Subcutaneous adipose tissue (tissue), 4 donors: ENCODE data around the gene CENPE. TPM values are rescaled to one million over a fixed set of nuclear protein-coding genes. Genes with fewer than 3 reads are reported as not detected.

Source experiments
- total RNA-seq, 4 donors: library from RNA; depleted of rRNA; stranded (reverse); fragments of >200 nt; gene quantifications; one replicate each; pipeline ENCODE4 v1.1.0, GENCODE V29; 2016
- TF ChIP-seq, protein P1 (sequence below): fragments of 450-650 bp; IDR thresholded peaks from one replicate; pipeline ENCODE4 v1.5.1; 2016; ENCODE audit warnings: low read depth, mild to moderate bottlenecking, control low read depth, antibody characterized with exemption, moderate library complexity

CENPE gene
- total RNA-seq, 4 donors from 2014 or later, result 0.94 to 3.1 (median 2.4) TPM

DNA sequence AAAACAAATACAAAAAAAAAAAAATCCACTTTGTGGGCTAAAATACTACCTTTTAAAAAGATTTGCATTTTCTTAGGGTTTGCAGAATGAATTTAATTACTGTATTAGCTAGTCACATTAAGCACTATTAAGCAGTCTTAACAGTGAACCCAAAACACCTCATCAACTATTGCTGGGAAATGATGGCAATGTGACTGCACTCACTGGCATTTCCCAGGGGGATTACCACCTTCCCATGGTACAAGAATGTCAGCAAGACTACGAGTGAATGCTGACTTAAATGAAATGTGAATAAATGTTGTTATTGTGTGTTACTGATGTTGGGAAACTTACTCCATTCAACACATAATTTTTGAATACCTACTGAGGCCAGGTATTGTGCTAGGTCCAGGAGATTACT, 111.6 kb downstream of the CENPE start:
- TF ChIP-seq, protein P1, sequence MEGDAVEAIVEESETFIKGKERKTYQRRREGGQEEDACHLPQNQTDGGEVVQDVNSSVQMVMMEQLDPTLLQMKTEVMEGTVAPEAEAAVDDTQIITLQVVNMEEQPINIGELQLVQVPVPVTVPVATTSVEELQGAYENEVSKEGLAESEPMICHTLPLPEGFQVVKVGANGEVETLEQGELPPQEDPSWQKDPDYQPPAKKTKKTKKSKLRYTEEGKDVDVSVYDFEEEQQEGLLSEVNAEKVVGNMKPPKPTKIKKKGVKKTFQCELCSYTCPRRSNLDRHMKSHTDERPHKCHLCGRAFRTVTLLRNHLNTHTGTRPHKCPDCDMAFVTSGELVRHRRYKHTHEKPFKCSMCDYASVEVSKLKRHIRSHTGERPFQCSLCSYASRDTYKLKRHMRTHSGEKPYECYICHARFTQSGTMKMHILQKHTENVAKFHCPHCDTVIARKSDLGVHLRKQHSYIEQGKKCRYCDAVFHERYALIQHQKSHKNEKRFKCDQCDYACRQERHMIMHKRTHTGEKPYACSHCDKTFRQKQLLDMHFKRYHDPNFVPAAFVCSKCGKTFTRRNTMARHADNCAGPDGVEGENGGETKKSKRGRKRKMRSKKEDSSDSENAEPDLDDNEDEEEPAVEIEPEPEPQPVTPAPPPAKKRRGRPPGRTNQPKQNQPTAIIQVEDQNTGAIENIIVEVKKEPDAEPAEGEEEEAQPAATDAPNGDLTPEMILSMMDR, result no peak

DNA sequence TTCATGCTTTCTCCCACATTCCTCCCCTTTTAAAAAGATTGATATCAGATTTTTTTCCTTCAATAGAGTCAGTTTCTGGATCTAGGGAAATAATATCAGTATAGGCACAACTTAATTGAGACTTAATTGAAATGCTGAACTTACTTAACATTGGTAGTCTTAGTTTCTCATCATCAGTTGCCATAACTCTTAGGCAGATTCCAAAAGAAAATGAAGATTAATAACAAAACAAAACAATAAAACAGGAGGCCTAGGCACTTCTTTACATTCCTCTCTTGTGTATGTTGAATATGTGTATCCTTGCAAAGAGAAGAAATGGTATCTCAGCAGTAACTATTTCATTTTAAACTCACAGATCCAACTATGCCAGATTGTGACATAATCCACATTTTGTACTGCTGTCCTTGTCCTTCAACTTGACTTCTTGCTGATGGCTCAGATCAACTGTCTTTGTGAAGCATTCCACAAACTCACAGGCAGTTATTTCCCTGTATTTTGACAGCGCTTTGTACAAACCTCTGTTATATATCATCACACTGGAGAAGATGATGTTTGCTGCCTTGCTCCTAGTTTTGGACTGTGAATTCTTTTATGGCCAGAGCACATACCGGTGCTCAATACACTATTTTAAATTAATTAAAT, 112.5 kb downstream of the CENPE start:
- TF ChIP-seq, protein P1, result no peak

DNA sequence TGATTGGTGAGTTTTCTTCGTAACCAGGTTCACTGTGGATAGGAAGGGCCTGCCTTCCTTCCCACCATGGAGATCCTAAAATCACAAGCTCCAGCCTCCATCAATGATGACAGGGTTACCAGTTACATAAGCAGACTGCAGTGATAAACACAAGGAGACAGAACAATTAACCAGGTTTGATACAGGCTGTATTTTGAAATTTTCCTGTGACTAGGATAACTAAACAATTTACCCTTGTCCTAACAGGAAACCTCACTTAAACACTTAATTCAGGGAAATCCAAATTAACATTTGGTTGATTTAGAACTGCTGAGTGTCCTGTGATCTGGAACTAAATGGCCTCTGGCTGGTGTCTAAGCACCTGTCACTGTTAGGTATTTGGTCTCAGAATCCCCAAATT, 118.5 kb downstream of the CENPE start:
- TF ChIP-seq, protein P1, result no peak

DNA sequence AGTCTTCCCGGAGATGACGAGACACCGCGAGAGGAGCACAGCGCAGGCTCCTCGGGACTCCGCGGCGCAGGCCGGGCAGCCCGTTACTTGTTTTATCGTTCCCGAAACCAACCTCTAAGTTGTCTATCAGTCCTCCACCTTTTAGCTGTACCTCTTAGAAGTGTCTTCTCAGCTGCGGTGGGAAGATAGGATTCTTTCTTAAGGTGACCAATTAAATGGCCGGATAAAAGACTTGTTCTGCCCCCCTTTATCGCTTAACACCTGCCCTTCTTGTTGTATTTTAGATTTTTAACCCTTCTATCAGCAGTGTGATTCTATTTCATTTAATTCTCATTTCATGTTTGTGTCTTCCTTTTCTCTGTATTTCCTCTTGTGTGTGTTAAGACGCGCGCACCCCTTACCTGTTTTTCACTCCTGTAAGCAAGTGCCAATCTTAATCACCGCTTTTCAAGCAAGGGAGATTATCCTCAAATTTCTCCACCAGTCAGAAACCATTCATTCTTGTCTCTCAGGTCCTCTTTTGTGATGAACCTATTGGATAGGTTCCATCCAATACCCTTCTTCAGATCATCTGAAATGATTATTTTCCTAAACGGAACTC, 121.3 kb downstream of the CENPE start, which contains the start of gene SLC9B2:
TSS of gene SLC9B2 (minus strand) at position 15 of the 601 bp plus-strand sequence. CDS start 9,211 bp downstream, outside the sequence.
- TF ChIP-seq, protein P1, result no peak

DNA sequence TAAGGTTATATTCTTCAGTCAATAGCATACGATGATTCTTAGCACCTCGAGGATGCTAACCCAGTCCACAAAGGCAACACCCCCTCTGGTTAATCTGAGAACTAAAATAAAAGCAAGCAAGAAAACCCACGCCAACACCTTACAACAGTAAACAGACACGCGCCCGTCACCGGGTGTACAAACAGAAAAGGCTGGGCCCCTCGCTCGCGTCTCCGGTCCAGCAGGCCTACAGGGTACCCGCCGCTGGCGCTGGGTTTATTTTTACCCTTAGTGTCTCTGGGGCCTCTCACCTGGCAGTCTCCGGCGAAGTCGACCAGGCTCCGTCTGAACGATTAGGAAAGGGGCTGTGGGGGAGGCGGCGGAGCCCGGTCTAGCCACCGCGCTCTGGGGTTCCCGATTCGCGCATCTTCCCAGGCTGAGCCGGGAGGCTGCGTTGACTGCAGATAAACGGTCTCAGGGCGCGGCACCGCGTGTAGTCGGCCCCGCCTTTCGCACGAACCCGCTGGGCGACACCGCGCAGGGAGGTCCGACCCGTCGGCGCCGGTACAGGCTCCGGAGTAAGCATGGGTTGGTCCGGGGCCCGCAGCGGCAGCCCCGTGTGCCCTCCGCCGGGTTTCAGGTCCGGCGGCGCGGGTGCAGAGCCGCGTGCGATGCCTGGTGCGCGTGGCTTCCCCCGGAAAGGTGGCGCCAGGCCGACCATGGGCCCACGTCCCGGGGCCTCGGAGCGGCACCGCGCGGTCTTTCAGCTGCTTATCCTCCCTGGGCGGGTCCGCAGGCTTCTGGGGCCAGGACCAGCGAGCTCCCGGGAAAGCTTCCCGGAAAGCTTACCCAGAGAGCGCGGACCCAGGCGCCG, 122.0 kb downstream of the CENPE start:
- TF ChIP-seq, protein P1, result no peak

DNA sequence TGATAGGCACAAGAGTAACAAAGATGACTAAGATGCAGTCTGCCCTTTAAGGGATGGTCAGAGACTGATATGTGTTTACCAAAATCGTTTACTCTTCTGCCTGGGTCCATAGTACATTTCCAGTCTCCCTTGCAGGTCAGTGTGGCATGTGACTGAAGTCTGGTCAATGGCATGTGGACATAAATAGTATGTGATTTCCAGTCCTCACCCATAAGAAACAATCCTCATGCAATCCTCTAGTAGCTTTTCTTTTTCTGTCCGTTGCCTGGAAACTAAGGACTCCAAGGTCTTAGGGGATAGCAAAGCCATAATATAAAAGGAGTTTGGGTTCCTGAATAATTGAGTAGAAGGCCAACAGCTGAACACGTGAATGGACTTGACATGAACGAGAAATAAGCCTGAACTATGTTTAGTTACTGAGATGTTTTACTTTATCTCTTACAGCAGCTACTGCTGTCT, 122.7 kb downstream of the CENPE start:
- TF ChIP-seq, protein P1, result no peak
